ENCODE results near the gene OSBPL6. TPM values are rescaled to one million over a fixed set of nuclear protein-coding genes. Genes with fewer than 3 reads are reported as not detected.
A peak's percentile ranks its signal among the peaks of the same experiment; 100 is the strongest.

The OSBPL6 gene
- total RNA-seq, 4 donors from 2014 or later: 19.1 to 31.4 (median 21.6) TPM

DNA sequence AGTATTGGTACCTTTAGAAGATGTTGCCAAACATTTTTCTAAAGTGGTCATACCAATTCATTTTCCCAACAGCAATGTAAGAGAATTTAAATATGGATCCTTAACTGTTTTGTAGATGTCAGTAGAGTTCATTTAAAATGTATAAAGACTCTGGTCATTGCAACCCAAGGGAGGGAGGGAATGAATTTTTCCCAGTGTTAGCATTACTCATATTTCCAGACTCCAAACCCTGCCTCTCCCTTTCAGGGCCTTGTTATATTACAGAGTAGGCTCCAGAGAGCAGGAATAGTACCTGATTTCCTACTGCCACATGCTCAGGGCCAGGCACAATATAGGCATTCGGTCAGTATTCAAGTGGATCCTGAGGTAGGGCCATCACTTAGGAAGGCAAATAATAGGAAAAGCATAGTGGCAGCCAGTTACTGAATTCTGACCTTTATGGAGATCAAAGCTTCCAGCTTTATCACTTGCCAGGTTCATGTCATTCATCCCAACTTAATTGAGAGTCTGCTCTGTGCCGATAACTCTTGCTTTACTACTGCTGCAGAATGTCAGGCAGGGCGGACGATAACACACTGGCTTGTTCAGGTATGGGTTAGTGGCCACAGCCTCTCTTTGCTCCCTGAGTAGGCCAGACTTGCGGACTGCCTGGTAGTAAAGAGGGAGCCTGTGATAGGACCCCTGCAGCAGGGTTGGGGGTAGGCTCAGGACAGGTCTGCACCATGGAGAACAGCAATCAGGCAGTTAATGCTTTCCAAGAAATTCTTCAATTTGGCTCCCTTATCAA, 75.3 kb downstream of the OSBPL6 start:
- no peak for DNase-seq (ENCODE audit: low spot score in 2 of 2)
- TF ChIP-seq CTCF (IDR thresholded peaks at IDR 0.05) (no peak), POLR2A (IDR thresholded peaks at IDR 0.05) (no peak)
- H3K4me3 ChIP-seq (ENCODE audit: low read depth, poor library complexity, severe bottlenecking): no peak overlapping the region
- intact Hi-C loops (cut with DNase I; ENCODE audit: low total_unique reads): loop anchor here (10.0 kb wide), 1 partner anchor 155 kb away; the partner anchor contains the start of gene RBM45
- 89 to 91% methylated on average over 5 of the region's 5 CpGs for WGBS, 2 donors

DNA sequence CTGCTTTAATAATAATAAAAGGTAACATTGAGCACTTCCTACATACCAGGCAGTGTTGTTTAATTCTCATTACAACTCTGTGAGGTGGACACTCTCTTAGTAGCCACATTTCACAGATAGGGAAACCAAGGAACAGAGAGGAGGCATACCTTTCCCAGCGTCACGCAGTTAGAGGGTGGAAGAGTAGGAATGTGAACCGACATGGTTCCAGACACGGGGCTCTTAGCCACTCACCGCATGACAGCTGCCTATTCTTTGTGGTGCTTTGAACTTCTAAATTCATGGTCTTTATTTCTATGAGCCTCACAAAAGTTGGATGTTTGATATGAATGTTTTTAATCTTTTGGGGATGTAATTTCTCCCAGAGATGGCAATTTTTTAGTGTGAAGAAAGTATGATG, 76.0 kb downstream of the OSBPL6 start:
- no peak for DNase-seq (ENCODE audit: low spot score in 2 of 2)
- no peak for TF ChIP-seq CTCF (IDR thresholded peaks at IDR 0.05)
- TF ChIP-seq POLR2A (IDR thresholded peaks at IDR 0.05): no peak
- 94 to 96% methylated on average over 5 of the region's 5 CpGs for WGBS, 2 donors
- intact Hi-C loops (cut with DNase I; ENCODE audit: low total_unique reads): loop anchor here (10.0 kb wide), 1 partner anchor 156 kb away; the partner anchor contains the start of gene RBM45
- no peak overlapping the region for H3K4me3 ChIP-seq (ENCODE audit: low read depth, poor library complexity, severe bottlenecking)

DNA sequence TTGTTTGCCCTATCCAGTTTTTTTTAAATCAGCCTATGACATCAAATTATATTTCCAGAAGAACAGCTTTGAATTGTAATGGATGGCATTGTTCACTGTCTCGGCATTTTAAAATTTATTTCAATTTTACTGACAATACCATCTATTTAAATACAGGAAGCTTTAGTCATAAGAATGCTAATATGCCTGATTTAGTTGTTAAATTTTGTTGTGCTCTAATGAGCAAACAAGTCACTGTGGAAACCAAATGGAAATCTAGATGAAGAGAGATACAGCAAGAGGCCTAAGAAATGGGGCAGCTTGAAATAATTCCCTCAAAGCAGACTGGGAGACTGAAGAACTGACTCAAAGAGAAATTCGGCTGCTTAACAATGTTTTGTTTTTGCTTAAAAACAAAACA, 76.8 kb downstream of the OSBPL6 start:
- TF ChIP-seq CTCF (IDR thresholded peaks at IDR 0.05) (no peak), POLR2A (IDR thresholded peaks at IDR 0.05) (no peak)
- intact Hi-C loops (cut with DNase I; ENCODE audit: low total_unique reads): loop anchor here (10.0 kb wide), 1 partner anchor 156 kb away; the partner anchor contains the start of gene RBM45
- no peak for DNase-seq (ENCODE audit: low spot score in 2 of 2)
- WGBS, 2 donors: 68 to 71% methylated on average over 2 of the region's 2 CpGs
- no peak overlapping the region for H3K4me3 ChIP-seq (ENCODE audit: low read depth, poor library complexity, severe bottlenecking)

GRCh38 chr2:178271629-178272333, 77.5 kb downstream of the OSBPL6 start:
- 46 to 47% methylated on average over 3 of the region's 3 CpGs for WGBS, 2 donors
- TF ChIP-seq CTCF (IDR thresholded peaks at IDR 0.05) (no peak), POLR2A (IDR thresholded peaks at IDR 0.05) (no peak)
- intact Hi-C loops (cut with DNase I; ENCODE audit: low total_unique reads): loop anchor here (10.0 kb wide), 1 partner anchor 157 kb away; the partner anchor contains the start of gene RBM45
- peak; percentile 56 to 87 for DNase-seq (ENCODE audit: low spot score in 2 of 2)
- no peak overlapping the region for H3K4me3 ChIP-seq (ENCODE audit: low read depth, poor library complexity, severe bottlenecking)

- TF ChIP-seq POLR2A (IDR thresholded peaks at IDR 0.05) (no peak), CTCF (IDR thresholded peaks at IDR 0.05) (no peak)
- WGBS, 2 donors: 59 to 60% methylated on average over 2 of the region's 2 CpGs
- no peak for DNase-seq (ENCODE audit: low spot score in 2 of 2)
- no peak overlapping the region for H3K4me3 ChIP-seq (ENCODE audit: low read depth, poor library complexity, severe bottlenecking)
- intact Hi-C loops (cut with DNase I; ENCODE audit: low total_unique reads): loop anchor here (10.0 kb wide), 1 partner anchor 159 kb away; the partner anchor contains the start of gene RBM45
Measured at GRCh38 chr2:178273787-178274360, 79.6 kb downstream of the OSBPL6 start.

Measured in lower leg skin (tissue), 4 donors.